Measurements from ENCODE around the gene SAXO1. TPM values are rescaled to one million over a fixed set of nuclear protein-coding genes. Genes with fewer than 3 reads are reported as not detected.

Gene SAXO1
- total RNA-seq, 1 donor from 2014 or later: not detected

- no peak for DNase-seq (ENCODE audit: extremely low spot score, unreplicated experiment)
- peaks cover 3% of the 10 kb centered on the region for H3K9me3 Mint-ChIP-seq (ENCODE audit: unreplicated experiment)
- no peaks in the 10 kb centered on the region for H3K36me3 Mint-ChIP-seq (ENCODE audit: unreplicated experiment)
- no peak overlapping the region for H3K27ac Mint-ChIP-seq (ENCODE audit: unreplicated experiment)
- H3K27me3 Mint-ChIP-seq (ENCODE audit: unreplicated experiment): peaks cover 40% of the 10 kb centered on the region
- peaks cover 13% of the 10 kb centered on the region for H3K4me1 Mint-ChIP-seq (ENCODE audit: unreplicated experiment)
- no peak overlapping the region for H3K4me3 Mint-ChIP-seq (ENCODE audit: unreplicated experiment)
- no peak for TF ChIP-seq CTCF (IDR thresholded peaks at IDR 0.05)
Measured at GRCh38 chr9:18971404-18971803, 61.6 kb downstream of the SAXO1 start.

DNA sequence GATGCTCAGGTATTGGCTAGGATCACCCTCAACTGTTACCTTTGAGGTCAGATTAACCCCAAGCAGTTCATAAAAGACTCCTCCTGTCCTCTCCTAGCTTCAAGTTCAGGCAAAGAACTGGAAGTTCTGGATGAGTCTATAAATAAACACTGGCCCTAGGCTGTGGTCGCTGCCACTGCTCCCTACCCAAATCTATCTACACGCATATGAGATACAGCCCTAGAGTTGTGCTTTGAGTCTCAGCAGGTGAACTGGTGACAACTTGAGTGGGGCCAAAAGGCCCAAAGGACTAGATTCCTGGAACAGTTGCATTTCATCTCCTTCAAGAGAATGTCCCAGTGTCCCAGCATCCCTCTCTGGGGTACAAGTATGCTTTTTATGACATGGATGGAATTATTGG is 62.6 kb downstream of the SAXO1 start:
- peaks cover 9% of the 10 kb centered on the region for H3K4me1 Mint-ChIP-seq (ENCODE audit: unreplicated experiment)
- no peaks in the 10 kb centered on the region for H3K36me3 Mint-ChIP-seq (ENCODE audit: unreplicated experiment)
- TF ChIP-seq CTCF (IDR thresholded peaks at IDR 0.05): no peak
- DNase-seq (ENCODE audit: extremely low spot score, unreplicated experiment): no peak
- no peak overlapping the region for H3K27ac Mint-ChIP-seq (ENCODE audit: unreplicated experiment)
- H3K27me3 Mint-ChIP-seq (ENCODE audit: unreplicated experiment): peaks cover 45% of the 10 kb centered on the region
- H3K9me3 Mint-ChIP-seq (ENCODE audit: unreplicated experiment): peaks cover 3% of the 10 kb centered on the region
- no peak overlapping the region for H3K4me3 Mint-ChIP-seq (ENCODE audit: unreplicated experiment)

GRCh38 chr9:18969128-18969527 is 63.9 kb downstream of the SAXO1 start:
- Mint-ChIP-seq H3K27me3 (ENCODE audit: unreplicated experiment) (peaks cover 55% of the 10 kb centered on the region), H3K36me3 (ENCODE audit: unreplicated experiment) (no peaks in the 10 kb centered on the region), H3K4me3 (ENCODE audit: unreplicated experiment) (no peak overlapping the region), H3K4me1 (ENCODE audit: unreplicated experiment) (peaks cover 9% of the 10 kb centered on the region), H3K27ac (ENCODE audit: unreplicated experiment) (no peak overlapping the region), H3K9me3 (ENCODE audit: unreplicated experiment) (peaks cover 13% of the 10 kb centered on the region)
- DNase-seq (ENCODE audit: extremely low spot score, unreplicated experiment): no peak
- no peak for TF ChIP-seq CTCF (IDR thresholded peaks at IDR 0.05)

DNA sequence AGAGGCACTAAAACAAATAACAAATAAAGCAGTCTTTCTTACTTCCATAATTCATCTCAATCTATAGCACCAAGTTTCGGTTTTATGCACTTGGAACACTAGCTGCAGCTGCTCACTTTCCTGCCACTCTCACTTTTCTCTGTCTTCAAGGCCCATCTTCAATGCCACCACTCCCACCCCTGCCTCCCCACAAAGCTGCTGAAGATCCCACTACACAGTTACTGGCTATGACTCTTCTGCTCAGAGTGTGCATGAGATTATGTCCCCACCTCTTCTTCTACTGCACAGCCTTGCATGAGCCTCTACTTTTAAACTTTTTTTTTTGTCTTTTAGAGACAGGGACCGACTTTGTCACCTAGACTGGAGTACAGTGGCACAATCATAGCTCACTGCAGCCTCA is 77.4 kb downstream of the SAXO1 start:
- no peaks in the 10 kb centered on the region for H3K36me3 Mint-ChIP-seq (ENCODE audit: unreplicated experiment)
- no peaks in the 10 kb centered on the region for H3K4me1 Mint-ChIP-seq (ENCODE audit: unreplicated experiment)
- no peak for DNase-seq (ENCODE audit: extremely low spot score, unreplicated experiment)
- H3K27ac Mint-ChIP-seq (ENCODE audit: unreplicated experiment): no peak overlapping the region
- H3K9me3 Mint-ChIP-seq (ENCODE audit: unreplicated experiment): no peaks in the 10 kb centered on the region
- TF ChIP-seq CTCF (IDR thresholded peaks at IDR 0.05): no peak
- H3K27me3 Mint-ChIP-seq (ENCODE audit: unreplicated experiment): peaks cover 44% of the 10 kb centered on the region
- no peak overlapping the region for H3K4me3 Mint-ChIP-seq (ENCODE audit: unreplicated experiment)

GRCh38 chr9:18951936-18952335 is 81.1 kb downstream of the SAXO1 start:
- Mint-ChIP-seq H3K36me3 (ENCODE audit: unreplicated experiment) (no peaks in the 10 kb centered on the region), H3K4me1 (ENCODE audit: unreplicated experiment) (no peaks in the 10 kb centered on the region), H3K4me3 (ENCODE audit: unreplicated experiment) (no peak overlapping the region), H3K27me3 (ENCODE audit: unreplicated experiment) (peaks cover 34% of the 10 kb centered on the region), H3K27ac (ENCODE audit: unreplicated experiment) (no peak overlapping the region), H3K9me3 (ENCODE audit: unreplicated experiment) (no peaks in the 10 kb centered on the region)
- no peak for TF ChIP-seq CTCF (IDR thresholded peaks at IDR 0.05)
- no peak for DNase-seq (ENCODE audit: extremely low spot score, unreplicated experiment)

Measured in osteocyte (in vitro differentiated cells).